ENCODE results near the gene DUSP15. TPM values are rescaled to one million over a fixed set of nuclear protein-coding genes. Genes with fewer than 3 reads are reported as not detected.

The DUSP15 gene
- total RNA-seq, 1 donor from 2014 or later, result 0.80 TPM

DNA sequence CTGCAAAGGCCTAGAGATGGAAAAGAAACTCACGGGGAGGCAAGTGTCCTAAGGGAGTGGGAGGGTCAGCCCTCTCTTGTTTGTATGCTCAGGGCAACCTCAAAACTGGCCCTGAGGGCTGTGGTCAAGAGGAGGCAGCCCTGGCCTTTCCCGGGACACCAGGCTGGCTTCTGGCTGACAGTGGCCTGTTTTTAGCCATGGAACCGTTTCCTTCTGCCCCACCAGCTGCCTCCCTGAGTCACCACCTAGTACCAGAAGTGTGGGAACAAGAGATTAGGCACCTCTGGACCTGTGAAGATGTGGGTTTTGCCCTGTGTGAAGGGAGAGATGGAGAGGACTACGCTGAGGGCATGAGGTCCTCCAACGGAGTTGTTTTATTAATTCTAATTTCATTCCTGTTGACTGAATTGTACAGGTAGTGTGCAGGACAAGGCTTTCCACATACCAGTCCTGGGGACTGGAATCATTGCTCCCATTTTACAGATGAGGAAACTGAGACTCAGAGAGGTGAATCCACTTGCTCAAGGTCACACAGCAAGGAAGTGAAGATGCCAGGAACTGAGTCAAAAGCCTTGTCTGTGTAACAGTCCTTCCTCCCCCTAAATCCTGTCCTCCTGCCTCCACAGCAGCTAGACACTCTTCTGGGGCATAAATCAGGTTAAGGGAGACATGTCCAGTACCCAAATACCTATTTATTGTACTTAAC is 30.4 kb downstream of the DUSP15 start:
- intact Hi-C loops (cut with DNase I), result no loop called here
- TF ChIP-seq, protein P1, sequence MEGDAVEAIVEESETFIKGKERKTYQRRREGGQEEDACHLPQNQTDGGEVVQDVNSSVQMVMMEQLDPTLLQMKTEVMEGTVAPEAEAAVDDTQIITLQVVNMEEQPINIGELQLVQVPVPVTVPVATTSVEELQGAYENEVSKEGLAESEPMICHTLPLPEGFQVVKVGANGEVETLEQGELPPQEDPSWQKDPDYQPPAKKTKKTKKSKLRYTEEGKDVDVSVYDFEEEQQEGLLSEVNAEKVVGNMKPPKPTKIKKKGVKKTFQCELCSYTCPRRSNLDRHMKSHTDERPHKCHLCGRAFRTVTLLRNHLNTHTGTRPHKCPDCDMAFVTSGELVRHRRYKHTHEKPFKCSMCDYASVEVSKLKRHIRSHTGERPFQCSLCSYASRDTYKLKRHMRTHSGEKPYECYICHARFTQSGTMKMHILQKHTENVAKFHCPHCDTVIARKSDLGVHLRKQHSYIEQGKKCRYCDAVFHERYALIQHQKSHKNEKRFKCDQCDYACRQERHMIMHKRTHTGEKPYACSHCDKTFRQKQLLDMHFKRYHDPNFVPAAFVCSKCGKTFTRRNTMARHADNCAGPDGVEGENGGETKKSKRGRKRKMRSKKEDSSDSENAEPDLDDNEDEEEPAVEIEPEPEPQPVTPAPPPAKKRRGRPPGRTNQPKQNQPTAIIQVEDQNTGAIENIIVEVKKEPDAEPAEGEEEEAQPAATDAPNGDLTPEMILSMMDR (IDR thresholded peaks at IDR 0.05), result no peak
- no peak for ATAC-seq
- DNase-seq, result no peak
- Histone ChIP-seq H3K27me3 (ENCODE audit: low read depth) (no peaks in the 10 kb centered on the region), H3K36me3 (no peaks in the 10 kb centered on the region), H3K27ac (no peak overlapping the region), H3K4me1 (peaks cover 43% of the 10 kb centered on the region), H3K9me3 (no peaks in the 10 kb centered on the region), H3K4me3 (no peak overlapping the region)

DNA sequence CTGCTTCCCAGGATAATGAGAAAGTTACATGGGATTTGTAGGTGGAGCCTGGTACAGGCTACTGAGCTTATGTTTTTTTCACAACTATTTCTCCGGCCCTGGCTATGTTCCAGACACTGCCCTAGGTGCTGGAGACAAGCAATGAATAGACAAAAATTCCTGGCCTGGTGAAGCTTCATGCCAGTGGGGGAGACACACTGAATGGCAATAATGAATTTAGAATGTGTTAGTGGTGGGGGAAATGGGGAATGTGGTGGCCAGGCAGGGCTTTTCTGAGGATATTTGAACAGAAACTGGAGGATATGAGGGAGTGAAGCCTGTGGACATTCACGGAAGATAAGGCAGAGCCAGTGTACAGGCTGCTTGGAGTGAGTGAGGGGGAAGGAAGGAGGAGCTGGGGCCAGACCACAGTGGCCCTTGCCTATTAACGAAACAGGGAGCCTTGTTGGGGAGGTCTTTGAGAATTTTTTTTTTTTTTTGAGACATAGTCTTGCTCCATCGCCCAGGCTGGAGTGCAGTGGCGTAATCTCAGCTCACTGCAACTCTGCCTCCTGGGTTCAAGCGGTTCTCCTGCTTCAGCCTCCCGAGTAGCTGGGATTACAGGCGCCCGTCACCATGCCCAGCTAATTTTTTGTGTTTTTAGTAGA is 31.6 kb downstream of the DUSP15 start:
- DNase-seq (no peak), ATAC-seq (no peak)
- Histone ChIP-seq H3K27ac (no peak overlapping the region), H3K4me1 (peaks cover 44% of the 10 kb centered on the region), H3K9me3 (no peaks in the 10 kb centered on the region), H3K4me3 (no peak overlapping the region), H3K36me3 (no peaks in the 10 kb centered on the region), H3K27me3 (ENCODE audit: low read depth) (peaks cover 1% of the 10 kb centered on the region)
- intact Hi-C loops (cut with DNase I), result no loop called here
- TF ChIP-seq, protein P1 (IDR thresholded peaks at IDR 0.05), result no peak

DNA sequence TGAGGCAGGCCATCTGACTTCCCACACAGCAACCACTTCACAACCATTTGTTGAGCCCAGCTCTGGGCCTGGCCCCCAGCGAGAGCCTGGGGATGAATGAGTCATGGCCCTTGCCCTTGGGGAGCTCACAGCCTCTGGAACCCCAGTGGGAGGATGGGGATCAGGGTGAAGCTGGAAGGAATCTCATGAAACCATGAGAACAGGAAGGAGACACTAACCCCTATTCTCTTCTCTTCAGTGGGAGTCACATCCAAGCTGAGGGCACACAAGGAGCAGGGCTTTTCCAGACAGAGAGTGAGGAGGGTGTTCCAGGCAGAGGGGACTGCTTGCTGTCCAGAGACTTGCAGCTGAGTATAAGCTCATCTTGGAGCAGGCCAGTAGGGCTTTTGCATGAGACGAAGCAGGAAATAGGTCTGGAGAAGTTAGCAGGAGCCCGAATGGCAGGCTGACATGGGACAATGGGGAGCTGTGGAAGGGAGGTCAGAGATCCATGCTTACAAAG is 32.4 kb downstream of the DUSP15 start:
- Histone ChIP-seq H3K4me3 (no peak overlapping the region), H3K36me3 (no peaks in the 10 kb centered on the region), H3K27me3 (ENCODE audit: low read depth) (peaks cover 4% of the 10 kb centered on the region), H3K9me3 (no peaks in the 10 kb centered on the region), H3K27ac (no peak overlapping the region), H3K4me1 (peaks cover 41% of the 10 kb centered on the region)
- intact Hi-C loops (cut with DNase I), result no loop called here
- DNase-seq (no peak), ATAC-seq (no peak)
- TF ChIP-seq, protein P1 (IDR thresholded peaks at IDR 0.05), result no peak

DNA sequence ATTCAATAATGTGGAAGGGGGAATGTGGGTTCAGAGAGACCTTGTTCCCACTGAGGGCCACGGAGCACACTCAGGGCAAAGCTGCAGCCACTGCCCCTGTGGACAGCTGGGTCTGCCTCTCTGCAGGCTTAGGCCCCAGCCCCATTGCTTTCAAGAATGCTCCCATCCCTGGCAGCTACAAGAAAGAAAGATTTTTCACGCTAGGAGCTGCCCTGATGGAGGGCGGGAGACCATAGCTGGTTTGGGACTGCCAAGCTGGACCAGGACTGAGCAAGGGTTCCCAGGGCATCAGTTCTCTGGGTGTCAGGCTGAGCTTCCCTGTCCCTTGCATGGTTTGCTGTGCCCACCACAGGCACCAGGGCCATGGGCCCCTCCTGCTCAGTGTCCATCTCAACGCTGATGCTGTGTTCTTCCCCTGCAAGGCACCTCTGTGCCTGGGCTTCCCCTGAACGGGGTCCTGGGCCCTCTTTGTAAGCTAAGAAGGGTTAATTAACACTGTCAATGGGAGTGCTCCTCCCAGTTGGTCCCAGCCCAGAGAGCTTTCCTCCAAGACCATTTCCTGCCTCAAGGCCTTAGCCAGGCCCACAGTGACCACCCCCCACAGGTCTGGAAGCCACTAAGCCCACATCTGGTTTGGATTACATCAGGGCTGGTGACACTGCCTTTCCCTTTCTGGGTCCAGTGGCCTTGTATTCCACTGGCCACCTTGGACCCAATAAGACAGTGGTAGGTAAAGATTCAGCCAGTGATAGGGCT is 33.3 kb downstream of the DUSP15 start:
- intact Hi-C loops (cut with DNase I), result no loop called here
- Histone ChIP-seq H3K9me3 (no peaks in the 10 kb centered on the region), H3K36me3 (no peaks in the 10 kb centered on the region), H3K4me3 (no peak overlapping the region), H3K4me1 (peaks cover 39% of the 10 kb centered on the region), H3K27ac (no peak overlapping the region), H3K27me3 (ENCODE audit: low read depth) (peaks cover 4% of the 10 kb centered on the region)
- no peak for ATAC-seq
- TF ChIP-seq, protein P1 (IDR thresholded peaks at IDR 0.05), result no peak
- no peak for DNase-seq

DNA sequence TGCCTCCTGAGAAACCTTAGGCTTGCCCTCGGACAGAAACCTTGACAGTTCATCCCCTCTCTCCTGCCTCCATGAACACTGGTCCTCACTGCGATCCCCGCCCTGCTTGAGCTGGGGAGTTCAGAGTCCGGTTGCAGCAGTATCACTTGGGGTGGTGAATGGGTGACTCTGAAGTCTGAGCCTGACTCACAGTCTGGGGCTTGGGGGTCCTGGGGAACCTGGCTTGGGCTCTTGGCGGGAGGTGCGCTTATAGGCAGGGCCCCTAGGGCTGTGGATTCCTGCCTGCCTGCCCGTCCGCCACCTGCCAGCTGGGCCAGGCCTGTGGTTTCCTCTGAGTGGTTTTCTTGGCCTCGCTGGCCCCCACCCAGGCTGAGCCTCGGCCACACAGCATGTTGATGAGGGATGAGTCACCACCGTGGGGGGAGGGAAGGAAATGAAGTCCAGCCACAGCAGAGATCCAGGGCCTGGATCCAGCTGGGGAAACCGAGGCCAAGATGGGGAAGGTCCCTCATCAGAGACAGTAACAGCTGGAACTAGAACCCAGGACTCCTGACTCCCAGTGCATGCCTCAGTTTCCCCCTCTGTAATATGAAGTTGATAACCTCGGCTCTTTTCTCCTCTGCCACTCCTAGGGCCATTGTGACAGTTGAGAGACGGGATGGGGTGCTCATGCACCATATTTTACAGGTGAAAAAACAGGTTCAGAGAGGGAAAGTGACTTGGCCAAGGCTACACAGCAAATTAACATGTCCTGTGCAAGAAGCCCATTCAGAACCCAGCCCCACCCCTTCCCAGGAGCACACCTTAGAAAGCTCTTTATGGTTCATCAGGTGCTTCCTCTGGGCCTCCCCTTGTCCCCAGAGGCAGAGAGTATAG is 34.1 kb downstream of the DUSP15 start:
- TF ChIP-seq, protein P1 (IDR thresholded peaks at IDR 0.05), result no peak
- intact Hi-C loops (cut with DNase I), result no loop called here
- ATAC-seq (peak; percentile 78 to 85), DNase-seq (peak; percentile 73)
- Histone ChIP-seq H3K36me3 (no peaks in the 10 kb centered on the region), H3K27ac (no peak overlapping the region), H3K9me3 (no peaks in the 10 kb centered on the region), H3K4me1 (peaks cover 39% of the 10 kb centered on the region), H3K27me3 (ENCODE audit: low read depth) (peaks cover 4% of the 10 kb centered on the region), H3K4me3 (no peak overlapping the region)
